ENCODE measurements around the gene NTM. TPM values are rescaled to one million over a fixed set of nuclear protein-coding genes. Genes with fewer than 3 reads are reported as not detected.

The NTM gene
- total and polyA plus RNA-seq, 2 of the 8 experiments (the other 6 are each of a cell fraction or from before 2014, with no cell fraction given) = 13.4 to 20.0 TPM

- TF ChIP-seq CHD7 (IDR thresholded peaks at IDR 0.05; ENCODE audit: insufficient replicate concordance, low read length) (no peak), MAX (IDR thresholded peaks at IDR 0.05) (no peak), CTBP2 (IDR thresholded peaks at IDR 0.05; ENCODE audit: borderline replicate concordance, insufficient read depth, insufficient read length, low read length) (no peak), BCL11A (IDR thresholded peaks at IDR 0.05; ENCODE audit: low read depth in 2 of 2, low read length in 2 of 2) (no peak), FOSL1 (IDR thresholded peaks at IDR 0.05; ENCODE audit: insufficient read depth, low read depth, low read length) (no peak), GABPA (IDR thresholded peaks at IDR 0.05; ENCODE audit: borderline replicate concordance, insufficient read depth, low read length) (no peak), EP300 (IDR thresholded peaks at IDR 0.05; ENCODE audit: borderline replicate concordance in 1 of 2, low read depth in 2 of 2, low read length in 2 of 2) (no peak)
Observed at GRCh38 chr11:131954146-131954545, 583.7 kb downstream of the NTM start (continued).
